HepG2 (cell line): ENCODE results near the gene TMOD3. TPM values are rescaled to one million over a fixed set of nuclear protein-coding genes. Genes with fewer than 3 reads are reported as not detected.

Experiments
- ATAC-seq: fragments of 200-7000 bp; cut with Tn5 transposase; 3 replicates; pipeline ENCODE4 v1.9.1; 2020; ENCODE audit warnings: mild to moderate bottlenecking, moderate library complexity
- BruUV-seq: library from RNA; stranded (reverse); fragments of 400-500 nt; replicated peaks from 2 replicates; lab custom pipeline; 2021; lab: Mats Ljungman, UMichigan
- CTCF ChIA-PET: fragments of 300-600 bp; formaldehyde crosslinking; extraction: SDS; loops from one replicate; lab custom pipeline; 2021; ENCODE audit warnings: low total read pairs, inconsistent platforms, low intra/inter-chr PET ratio; lab: Yijun Ruan, JAX
- POLR2A ChIA-PET: fragments of 350-600 bp; sonication (Branson Sonifier 250); formaldehyde crosslinking; loops from one replicate; lab custom pipeline; 2020; ENCODE audit warnings: antibody characterized with exemption, inconsistent platforms; lab: Yijun Ruan, JAX
- DNase-seq: peaks from one replicate; pipeline ENCODE4 v3.0.0-alpha.2; 2015; ENCODE audit warnings: low spot score
- FAIRE-seq: peaks from 3 replicates; lab custom pipeline; 2011; peaks lifted over from hg19 to GRCh38; lab: Jason Lieb, UNC
- H2AFZ ChIP-seq: one replicate; pipeline ENCODE4 v1.6.1; 2011; ENCODE audit warnings: low read length, inconsistent platforms
- H3K27ac ChIP-seq: fragments of 300-600 bp; 3 replicates; pipeline ENCODE4 v1.8.0; 2011; ENCODE audit warnings: mixed run types, mild to moderate bottlenecking, mixed read lengths, low read length, inconsistent platforms; ENCODE audit not compliant: insufficient read depth; ENCODE audit errors: extremely low read length
- H3K27me3 ChIP-seq, 2 experiments: fragments of 200-600 bp in 1 of 2; 2 replicates in 1 of 2; 3 replicates in 1 of 2; pipeline versions ENCODE4 v1.6.0 to v1.8.0; 2011; ENCODE audit warnings: low read length in 2 of 2, mild to moderate bottlenecking in 2 of 2, moderate library complexity in 2 of 2, inconsistent platforms in 1 of 2; ENCODE audit not compliant: insufficient read depth in 2 of 2, control insufficient read depth in 1 of 2
- H3K36me3 ChIP-seq, 2 experiments: fragments of 200-600 bp in 1 of 2; replicated peaks in 1 of 2; 2 replicates in 1 of 2; 3 replicates in 1 of 2; pipeline versions ENCODE4 v1.5.1 to v1.8.0; 2011; ENCODE audit warnings: low read length in 2 of 2, inconsistent platforms in 1 of 2; ENCODE audit not compliant: insufficient read depth in 2 of 2, control insufficient read depth in 1 of 2
- H3K4me1 ChIP-seq: 2 replicates; pipeline ENCODE4 v1.5.1; 2012; ENCODE audit warnings: low read length, inconsistent platforms; ENCODE audit not compliant: insufficient read depth
- H3K4me2 ChIP-seq: 2 replicates; pipeline ENCODE4 v1.6.0; 2011; ENCODE audit warnings: low read depth, low read length, inconsistent platforms
- H3K4me3 ChIP-seq, 3 experiments: fragments of 200-600 bp in 1 of 3; sonication (generic), shearing (Covaris generic) in 1 of 3; replicated peaks in 1 of 3; 2 replicates each; pipeline ENCODE4 v1.5.1; 2011 to 2016; ENCODE audit warnings: low read length in 3 of 3, inconsistent platforms in 2 of 3, low read depth in 2 of 3, mild to moderate bottlenecking in 2 of 3, control low read depth in 1 of 3, mixed read lengths in 1 of 3; ENCODE audit not compliant: insufficient read depth in 1 of 3
- H3K79me2 ChIP-seq: one replicate; pipeline ENCODE4 v1.6.1; 2011; ENCODE audit warnings: low read length, inconsistent platforms; ENCODE audit not compliant: insufficient read depth
- H3K9ac ChIP-seq: 2 replicates; pipeline ENCODE4 v1.6.0; 2011; ENCODE audit warnings: mild to moderate bottlenecking, low read depth, low read length, inconsistent platforms; ENCODE audit not compliant: insufficient read depth
- H3K9me3 ChIP-seq: 2 replicates; pipeline ENCODE4 v1.5.1; 2012; ENCODE audit warnings: mild to moderate bottlenecking, low read length
- H4K20me1 ChIP-seq: 2 replicates; pipeline ENCODE4 v1.6.0; 2011; ENCODE audit warnings: inconsistent platforms, mild to moderate bottlenecking, low read length, moderate library complexity; ENCODE audit not compliant: insufficient read depth
- ATF2 ChIP-seq: sonication (generic); formaldehyde crosslinking; IDR thresholded peaks from 2 replicates; pipeline ENCODE4 v1.4.0; 2020; ENCODE audit warnings: missing genetic modification reagents
- HCFC1 ChIP-seq: fragments of 150-350 bp; IDR thresholded peaks from 2 replicates; pipeline ENCODE4 v1.6.1; 2014; ENCODE audit warnings: low read depth, low read length
- HOXA3 ChIP-seq: sonication (generic); formaldehyde crosslinking; IDR thresholded peaks from 2 replicates; pipeline ENCODE4 v1.5.0; 2020; ENCODE audit warnings: missing genetic modification reagents
- SRSF1 ChIP-seq: fragments of 200-400 bp; formaldehyde crosslinking; optimal IDR thresholded peaks from 2 replicates; pipeline ENCODE3; 2017; ENCODE audit warnings: mild to moderate bottlenecking, low read depth, low read length, moderate library complexity
- U2AF2 ChIP-seq: fragments of 200-400 bp; formaldehyde crosslinking; IDR thresholded peaks from 2 replicates; pipeline ENCODE4 v1.6.1; 2017; ENCODE audit warnings: low read depth, mild to moderate bottlenecking, low read length
- ZSCAN21 ChIP-seq: sonication (generic); formaldehyde crosslinking; IDR thresholded peaks from 2 replicates; pipeline ENCODE4 v1.8.0; 2022; ENCODE audit warnings: mild to moderate bottlenecking, missing genetic modification reagents, moderate library complexity, borderline replicate concordance
- WGBS: methylation state at CpG from one replicate; pipeline ENCODE4 v1.1.6; 2017; ENCODE audit warnings: low lambda C conversion rate; 5-methylcytosine and 5-hydroxymethylcytosine counted together
- in situ Hi-C: cut with HindIII; loops from 2 replicates; pipeline ENCODE4 v1.10.0; 2017; ENCODE audit warnings: low pct_unique_long_range_greater_than_20kb; ENCODE audit not compliant: extremely low pct_ligation_motif_present
- intact Hi-C: fragments of 100-400 bp; cut with micrococcal nuclease; formaldehyde crosslinking; loops from one replicate; pipeline ENCODE4 v1.10.0; 2022; ENCODE audit not compliant: unreplicated experiment
- polyA plus RNA-seq, 8 experiments: library from polyadenylated mRNA; depleted of rRNA in 3 of 8; stranded (reverse) in 7 of 8; unstranded in 1 of 8; fragments of >200 nt; fragmentation: Illumina TruSeq in 4 of 8; extraction: Trizol in 4 of 8; gene quantifications; 2 replicates each; pipeline versions ENCODE4 v1.2.1 to v1.2.3, GENCODE V29; 2011 to 2016; ENCODE audit warnings: low read depth in 4 of 8, missing spikeins in 1 of 8, mixed read lengths in 1 of 8; ENCODE audit not compliant: insufficient read depth in 1 of 8
- total RNA-seq, 5 experiments: library from RNA; depleted of rRNA; stranded (reverse); fragments of >200 nt; fragmentation: Illumina TruSeq; extraction: Trizol; gene quantifications; 2 replicates each; pipeline ENCODE4 v1.2.3, GENCODE V29; 2016; ENCODE audit warnings: low read depth in 1 of 5

TMOD3 gene
- total and polyA plus RNA-seq, 2 of the 13 experiments (the other 11 are each of a cell fraction or from before 2014, with no cell fraction given) = 5.1 to 23.2 TPM

DNA sequence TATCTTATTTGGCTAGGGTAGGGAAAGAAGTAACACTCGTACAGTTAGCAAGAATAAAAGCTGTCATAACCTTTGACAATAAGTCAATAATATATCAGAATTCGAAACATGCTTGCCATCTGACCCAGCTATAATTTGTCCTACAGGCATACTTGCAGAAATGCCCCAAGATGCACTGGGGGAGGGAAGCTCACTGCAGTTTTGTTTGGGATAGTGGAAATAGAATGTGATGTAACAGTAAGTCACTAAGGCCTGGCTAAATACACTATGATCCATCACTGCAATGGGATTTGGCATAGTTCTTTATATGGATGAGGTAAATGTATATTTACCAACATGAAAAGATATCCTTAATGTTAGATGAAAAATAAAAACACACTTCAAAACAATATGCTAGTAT, 25.5 kb upstream of the TMOD3 start:
- no peaks in the 10 kb centered on the region for H3K4me1 ChIP-seq
- no peak overlapping the region for H3K4me3 ChIP-seq
- WGBS = 8% methylated on average over 2 of the region's 2 CpGs
- DNase-seq (no peak), ATAC-seq (no peak), FAIRE-seq (no peak)
- no TSS peak for BruUV-seq
- no peak overlapping the region for H3K27ac ChIP-seq
- no peak overlapping the region for H2AFZ ChIP-seq
- no peak overlapping the region for H3K9ac ChIP-seq
- no peaks in the 10 kb centered on the region for H3K79me2 ChIP-seq
- 0 out of 5 replicates have a peak, but pooled peaks cover 0 to 8% of the 10 kb centered on the region in 2 experiments for H3K27me3 ChIP-seq
- H4K20me1 ChIP-seq = no peaks in the 10 kb centered on the region
- ChIA-PET CTCF (no interaction called here), POLR2A (no interaction called here)
- in situ Hi-C loops = no loop called here
- no peaks in the 10 kb centered on the region for H3K9me3 ChIP-seq
- TF ChIP-seq SRSF1 (no peak), HOXA3 (no peak), ATF2 (no peak), ZSCAN21 (CRISPR knock-in tag) (no peak), U2AF2 (no peak)
- intact Hi-C loops = no loop called here
- no peak overlapping the region for H3K4me2 ChIP-seq
- H3K36me3 ChIP-seq = no peaks in the 10 kb centered on the region

DNA sequence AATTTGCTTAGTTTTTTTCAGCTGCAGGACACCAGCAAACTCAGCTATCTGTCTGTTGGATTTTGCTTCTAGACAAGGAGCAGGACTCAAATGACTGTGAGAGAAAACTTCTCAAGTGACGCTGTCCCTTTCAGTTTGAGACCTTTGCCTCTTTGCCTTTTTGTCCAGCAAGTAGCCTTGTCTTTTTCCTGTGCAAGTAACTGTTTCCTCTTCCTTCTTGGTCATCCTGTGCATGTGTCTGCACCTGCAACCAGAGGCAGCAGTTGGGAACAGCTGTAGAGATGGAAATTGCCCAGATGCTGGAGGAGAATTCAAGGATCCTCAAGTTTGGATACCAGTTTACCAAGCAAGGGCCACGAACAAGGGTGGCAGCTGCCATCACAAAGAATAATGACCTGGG, 23.3 kb upstream of the TMOD3 start:
- Histone ChIP-seq H3K36me3 (no peaks in the 10 kb centered on the region), H3K27me3 (0 out of 5 replicates have a peak, but pooled peaks cover 0 to 8% of the 10 kb centered on the region in 2 experiments), H3K4me2 (no peak overlapping the region), H3K27ac (no peak overlapping the region), H3K9ac (no peak overlapping the region), H3K79me2 (no peaks in the 10 kb centered on the region), H3K9me3 (no peaks in the 10 kb centered on the region), H2AFZ (no peak overlapping the region), H4K20me1 (no peaks in the 10 kb centered on the region), H3K4me1 (no peaks in the 10 kb centered on the region), H3K4me3 (no peak overlapping the region)
- in situ Hi-C loops = no loop called here
- WGBS = 58% methylated on average over 2 of the region's 2 CpGs
- no peak for DNase-seq
- intact Hi-C loops = no loop called here
- FAIRE-seq = no peak
- ChIA-PET POLR2A (no interaction called here), CTCF (no interaction called here)
- no TSS peak for BruUV-seq
- ATAC-seq = no peak
- no peak for TF ChIP-seq HCFC1
